Neural progenitor cell (in vitro differentiated cells): ENCODE data around the gene TRIM73.
"Not testable (repeated sequence)": the region's sequence is repeated elsewhere in the genome, so short reads cannot be mapped to it uniquely, and the experiment has no call there.

ENCODE experiments used
- CTCF ChIP-seq: fragments of 200-600 bp; sonication (generic); IDR thresholded peaks from 2 replicates; pipeline ENCODE4 v1.5.1; 2017; ENCODE audit warnings: antibody characterized with exemption, mild to moderate bottlenecking
- EZH2 ChIP-seq: fragments of 200-600 bp; sonication (generic); IDR thresholded peaks from 2 replicates; pipeline ENCODE4 v1.6.1; 2017; ENCODE audit warnings: antibody characterized with exemption, mild to moderate bottlenecking, moderate library complexity
- EZH2phosphoT487 ChIP-seq: fragments of 200-600 bp; sonication (generic); IDR thresholded peaks from 2 replicates; pipeline ENCODE4 v1.6.1; 2017; ENCODE audit warnings: antibody characterized with exemption

- TF ChIP-seq CTCF, EZH2, EZH2phosphoT487: not testable (repeated sequence)
Measured at GRCh38 chr7:75364079-75364478, 31.4 kb upstream of the TRIM73 start.
